Lung (tissue), 12 donors: Measurements from ENCODE around the gene ARMH2. TPM values are rescaled to one million over a fixed set of nuclear protein-coding genes. Genes with fewer than 3 reads are reported as not detected.
"Not testable (repeated sequence)": the region's sequence is repeated elsewhere in the genome, so short reads cannot be mapped to it uniquely, and the experiment has no call there.

Experiments
- ATAC-seq: fragments of 200-7000 bp; cut with Tn5 transposase; one replicate; pipeline ENCODE4 v1.9.1; 2020; ENCODE audit warnings: moderate number of reproducible peaks; ENCODE audit not compliant: insufficient read depth, low FRiP score
- DNase-seq, 3 donors: peaks; one replicate each; pipeline ENCODE4 v3.0.0-alpha.2; 2013 to 2017
- H3K27ac ChIP-seq, 2 donors: one replicate each; pipeline ENCODE4 v1.5.1; 2013; ENCODE audit warnings: mild to moderate bottlenecking in 2 of 2, moderate library complexity in 2 of 2, control low read depth in 1 of 2, inconsistent platforms in 1 of 2, low read depth in 1 of 2, low read length in 1 of 2
- H3K27me3 ChIP-seq, 3 donors: one replicate each; pipeline ENCODE4 v1.5.1; 2013; ENCODE audit warnings: low read length in 2 of 3; ENCODE audit not compliant: control insufficient read depth in 3 of 3, insufficient read depth in 3 of 3
- H3K36me3 ChIP-seq, 4 donors: one replicate each; pipeline ENCODE4 v1.5.1; 2013; ENCODE audit warnings: low read length in 4 of 4, mild to moderate bottlenecking in 1 of 4, moderate library complexity in 1 of 4; ENCODE audit not compliant: control insufficient read depth in 4 of 4, insufficient read depth in 4 of 4
- H3K4me1 ChIP-seq, 5 donors: one replicate each; pipeline ENCODE4 v1.5.1; 2013; ENCODE audit warnings: low read length in 5 of 5, mild to moderate bottlenecking in 2 of 5, moderate library complexity in 1 of 5; ENCODE audit not compliant: control insufficient read depth in 5 of 5, insufficient read depth in 5 of 5
- H3K4me3 ChIP-seq: one replicate; pipeline ENCODE4 v1.5.1; 2013; ENCODE audit warnings: mild to moderate bottlenecking, control low read depth, moderate library complexity
- H3K9ac ChIP-seq, 2 donors: one replicate each; pipeline ENCODE4 v1.5.1; 2013; ENCODE audit warnings: low read length in 2 of 2, control low read depth in 1 of 2; ENCODE audit not compliant: insufficient read depth in 1 of 2
- H3K9me3 ChIP-seq, 4 donors: one replicate each; pipeline ENCODE4 v1.5.1; 2013; ENCODE audit warnings: low read length in 3 of 4, mild to moderate bottlenecking in 1 of 4, moderate library complexity in 1 of 4; ENCODE audit not compliant: control insufficient read depth in 4 of 4, insufficient read depth in 3 of 4
- WGBS, 2 donors: extraction: QIAGEN DNeasy Blood & Tissue Kit; methylation state at CpG; one replicate each; pipeline ENCODE4 v1.1.7; 2013; 5-methylcytosine and 5-hydroxymethylcytosine counted together
- polyA plus RNA-seq, 2 donors: library from polyadenylated mRNA; stranded (reverse); fragments of 200-250 nt; gene quantifications; one replicate each; pipeline ENCODE4 v1.2.1, GENCODE V29; 2013
- total RNA-seq, 2 donors: library from RNA; depleted of rRNA in 1 of 2; stranded (reverse); fragments of >200 nt in 1 of 2; gene quantifications; one replicate each; pipeline ENCODE4 v1.2.1, GENCODE V29; 2014 to 2021
- TF ChIP-seq, protein P1 (sequence below): IDR thresholded peaks from 2 replicates; pipeline ENCODE4 v1.5.1; 2012; ENCODE audit warnings: mild to moderate bottlenecking; ENCODE audit errors: control extremely low read depth, extremely low read depth
- donor health status: control.
- donor health status: control.
- donor health status: Bipolar disorder and iron deficiency.
- donor health status: healthy.
- donor health status: DM: yes; HTN: yes; CAD: no.

ARMH2 gene
- total and polyA plus RNA-seq, 4 donors: 0.56 to 3.2 (median 1.3) TPM

DNA sequence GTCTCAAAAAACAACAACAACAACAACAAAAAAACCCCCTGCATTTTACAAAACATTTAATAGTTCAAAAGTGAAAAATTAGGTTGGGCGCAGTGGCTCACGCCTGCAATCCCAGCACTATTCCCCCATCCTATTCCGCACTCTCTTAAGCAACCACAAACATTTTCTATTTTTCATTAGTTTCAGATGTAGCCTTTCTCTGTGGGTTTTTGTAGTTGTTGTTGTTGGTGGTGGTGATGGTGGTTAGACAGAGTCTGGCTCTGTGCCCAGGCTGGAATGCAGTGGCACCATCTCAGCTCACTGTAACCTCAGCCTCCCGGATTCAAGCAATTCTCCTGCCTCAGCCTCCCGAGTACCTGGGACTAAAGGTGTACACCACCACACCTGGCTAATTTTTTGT, 30.4 kb downstream of the ARMH2 start:
- H3K4me3 ChIP-seq: no peak overlapping the region
- no peak overlapping the region for H3K27ac ChIP-seq
- DNase-seq: no peak
- WGBS, 2 donors: 94% methylated on average over 5 of the region's 5 CpGs
- H3K4me1 ChIP-seq: no peaks in the 10 kb centered on the region
- no peak overlapping the region for H3K9ac ChIP-seq
- ATAC-seq: no peak
- no peaks in the 10 kb centered on the region for H3K27me3 ChIP-seq
- TF ChIP-seq, protein P1, sequence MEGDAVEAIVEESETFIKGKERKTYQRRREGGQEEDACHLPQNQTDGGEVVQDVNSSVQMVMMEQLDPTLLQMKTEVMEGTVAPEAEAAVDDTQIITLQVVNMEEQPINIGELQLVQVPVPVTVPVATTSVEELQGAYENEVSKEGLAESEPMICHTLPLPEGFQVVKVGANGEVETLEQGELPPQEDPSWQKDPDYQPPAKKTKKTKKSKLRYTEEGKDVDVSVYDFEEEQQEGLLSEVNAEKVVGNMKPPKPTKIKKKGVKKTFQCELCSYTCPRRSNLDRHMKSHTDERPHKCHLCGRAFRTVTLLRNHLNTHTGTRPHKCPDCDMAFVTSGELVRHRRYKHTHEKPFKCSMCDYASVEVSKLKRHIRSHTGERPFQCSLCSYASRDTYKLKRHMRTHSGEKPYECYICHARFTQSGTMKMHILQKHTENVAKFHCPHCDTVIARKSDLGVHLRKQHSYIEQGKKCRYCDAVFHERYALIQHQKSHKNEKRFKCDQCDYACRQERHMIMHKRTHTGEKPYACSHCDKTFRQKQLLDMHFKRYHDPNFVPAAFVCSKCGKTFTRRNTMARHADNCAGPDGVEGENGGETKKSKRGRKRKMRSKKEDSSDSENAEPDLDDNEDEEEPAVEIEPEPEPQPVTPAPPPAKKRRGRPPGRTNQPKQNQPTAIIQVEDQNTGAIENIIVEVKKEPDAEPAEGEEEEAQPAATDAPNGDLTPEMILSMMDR: no peak
- no peaks in the 10 kb centered on the region for H3K36me3 ChIP-seq
- no peaks in the 10 kb centered on the region for H3K9me3 ChIP-seq

DNA sequence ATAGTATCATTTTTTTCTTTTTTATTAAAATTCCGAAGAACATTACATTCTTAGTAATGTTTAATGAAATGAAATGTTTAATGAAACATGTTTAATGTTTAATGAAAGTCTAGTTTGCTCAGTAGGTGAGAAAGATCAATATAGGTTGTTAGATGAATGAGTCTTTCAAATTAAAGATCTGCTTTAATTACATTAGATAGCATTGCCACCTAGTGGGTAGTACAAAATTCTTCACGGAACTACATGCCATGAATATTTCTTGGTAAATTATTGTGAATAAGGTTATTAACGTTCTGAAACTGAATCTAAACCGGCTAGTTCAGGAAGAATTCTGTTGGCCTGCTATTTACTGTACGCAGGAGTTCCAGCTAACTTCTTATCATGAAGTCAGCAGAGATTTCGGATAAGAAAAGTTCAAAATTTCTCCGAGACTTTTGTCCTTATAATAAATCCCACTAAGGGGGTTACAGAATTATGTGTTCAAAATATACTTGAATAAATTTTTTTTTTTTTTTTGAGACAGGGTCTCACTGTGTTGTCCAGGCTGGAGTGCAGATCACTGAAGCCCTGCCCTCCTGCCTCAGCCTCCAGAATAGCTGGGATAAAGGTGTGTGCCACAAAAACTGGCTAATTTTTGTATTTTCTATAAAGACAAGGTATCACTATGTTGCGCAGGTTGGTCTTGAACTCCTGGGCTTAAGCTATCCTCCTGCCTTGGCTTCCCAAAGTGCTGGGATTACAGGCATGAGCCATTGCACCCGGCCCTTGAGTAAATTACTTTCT, 31.8 kb downstream of the ARMH2 start:
- TF ChIP-seq, protein P1: peak; percentile 30
- Histone ChIP-seq H3K9ac (no peak overlapping the region), H3K27ac (no peak overlapping the region), H3K36me3 (no peaks in the 10 kb centered on the region), H3K9me3 (no peaks in the 10 kb centered on the region), H3K4me1 (no peaks in the 10 kb centered on the region), H3K4me3 (no peak overlapping the region), H3K27me3 (no peaks in the 10 kb centered on the region)
- 51 to 56% methylated on average over 9 of the region's 9 CpGs for WGBS, 2 donors
- ATAC-seq: no peak
- peak in 2 of 3 donors; percentile 32 to 53 for DNase-seq

DNA sequence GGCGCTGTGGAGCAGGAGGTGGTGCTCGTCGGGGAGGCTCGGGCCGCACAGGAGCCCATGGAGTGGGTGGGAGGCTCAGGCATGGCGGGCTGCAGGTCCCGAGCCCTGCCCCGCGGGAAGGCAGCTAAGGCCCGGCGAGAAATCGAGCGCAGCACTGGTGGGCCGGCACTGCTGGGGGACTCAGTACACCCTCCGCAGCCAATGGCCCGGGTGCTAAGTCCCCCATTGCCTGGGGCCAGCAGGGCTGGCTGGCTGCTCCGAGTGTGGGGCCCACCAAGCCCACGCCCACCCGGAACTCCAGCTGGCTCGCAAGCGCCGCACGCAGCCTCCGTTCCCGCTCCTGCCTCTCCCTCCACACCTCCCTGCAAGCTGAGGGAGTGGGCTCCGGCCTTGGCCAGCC, 32.7 kb downstream of the ARMH2 start:
- not testable (repeated sequence) for H3K9ac ChIP-seq, H3K4me1 ChIP-seq, ATAC-seq, H3K9me3 ChIP-seq, DNase-seq, H3K4me3 ChIP-seq, H3K27ac ChIP-seq, H3K27me3 ChIP-seq, H3K36me3 ChIP-seq
- WGBS, 2 donors: 95% methylated on average over 17 to 23 of the region's 26 CpGs

DNA sequence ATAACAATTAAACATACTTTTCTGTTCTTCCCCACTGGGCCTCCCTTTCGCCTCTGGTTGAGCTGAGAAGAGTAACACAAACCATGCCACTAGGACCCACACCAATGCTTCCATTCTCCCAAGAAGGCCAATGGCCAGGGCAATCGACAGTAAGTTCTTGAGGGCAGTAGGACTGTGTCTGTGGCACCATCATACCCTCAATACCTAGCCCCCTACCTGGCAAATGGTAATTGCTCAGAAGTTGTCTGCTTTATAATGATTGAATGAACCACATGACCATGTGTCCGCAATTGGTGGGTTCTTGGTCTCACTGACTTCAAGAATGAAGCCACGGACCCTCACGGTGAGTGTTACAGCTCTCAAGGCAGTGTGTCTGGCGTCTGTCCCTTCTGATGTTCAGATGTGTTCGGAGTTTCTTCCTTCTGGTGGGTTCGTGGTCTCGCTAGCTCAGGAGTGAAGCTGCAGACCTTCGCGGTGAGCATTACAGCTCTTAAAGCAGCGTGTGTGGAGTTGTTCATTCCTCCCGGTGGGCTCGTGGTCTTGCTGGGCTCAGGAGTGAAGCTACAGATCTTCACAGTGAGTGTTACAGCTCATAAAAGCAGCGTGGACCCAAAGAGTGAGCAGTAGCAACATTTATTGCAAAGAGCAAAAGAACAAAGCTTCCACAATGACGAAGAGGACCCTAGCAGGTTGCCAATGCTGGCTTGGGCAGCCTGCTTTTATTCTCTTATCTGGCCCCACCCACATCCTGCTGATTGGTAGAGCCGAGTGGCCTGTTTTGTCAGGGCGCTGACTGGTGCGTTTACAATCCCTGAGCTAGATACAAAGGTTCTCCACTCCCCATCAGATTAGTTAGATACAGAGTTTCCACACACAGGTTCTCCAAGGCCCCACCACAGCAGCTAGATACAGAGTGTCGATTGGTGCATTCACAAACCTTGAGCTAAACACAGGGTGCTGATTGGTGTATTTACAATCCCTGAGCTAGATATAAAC, 33.6 kb downstream of the ARMH2 start:
- 91% methylated on average over 20 of the region's 20 CpGs for WGBS, 2 donors
- not testable (repeated sequence) for H3K4me1 ChIP-seq, H3K27ac ChIP-seq, ATAC-seq, H3K27me3 ChIP-seq, H3K4me3 ChIP-seq, H3K36me3 ChIP-seq, DNase-seq, H3K9ac ChIP-seq, H3K9me3 ChIP-seq
